Transverse colon (tissue), 4 donors: ENCODE results near the gene GPC2. TPM values are rescaled to one million over a fixed set of nuclear protein-coding genes. Genes with fewer than 3 reads are reported as not detected.
"Not testable (repeated sequence)": the region's sequence is repeated elsewhere in the genome, so short reads cannot be mapped to it uniquely, and the experiment has no call there.

Source experiments
- DNase-seq: peaks from one replicate; pipeline ENCODE4 v3.0.0-alpha.2; 2019
- H3K27ac ChIP-seq, 4 donors: fragments of 200-600 bp; sonication (generic); 2 replicates each; pipeline ENCODE4 v1.5.1; 2016 to 2018; ENCODE audit warnings: inconsistent platforms in 4 of 4
- H3K27me3 ChIP-seq: fragments of 200-600 bp; sonication (generic); 2 replicates; pipeline ENCODE4 v1.5.1; 2017; ENCODE audit warnings: inconsistent platforms
- H3K36me3 ChIP-seq, 4 donors: fragments of 200-600 bp; sonication (generic); 2 replicates each; pipeline ENCODE4 v1.5.1; 2017 to 2019; ENCODE audit warnings: inconsistent platforms in 4 of 4
- H3K4me1 ChIP-seq, 4 donors: fragments of 200-600 bp; sonication (generic); 2 replicates each; pipeline ENCODE4 v1.5.1; 2017 to 2020; ENCODE audit warnings: inconsistent platforms in 4 of 4
- H3K4me3 ChIP-seq, 4 donors: fragments of 200-600 bp; sonication (generic); 1 replicate in 1 of 4; 2 replicates in 3 of 4; pipeline versions ENCODE4 v1.5.1 to v1.6.1; 2017 to 2019; ENCODE audit warnings: inconsistent platforms in 4 of 4
- H3K9me3 ChIP-seq, 2 donors: fragments of 200-600 bp; sonication (generic); 2 replicates each; pipeline ENCODE4 v1.5.1; 2017 to 2019; ENCODE audit warnings: inconsistent platforms in 2 of 2
- CTCF ChIP-seq, 5 experiments: fragments of 200-600 bp in 3 of 5; fragments of 450-650 bp in 2 of 5; sonication (generic) in 3 of 5; IDR thresholded peaks; 1 replicate in 2 of 5; 2 replicates in 3 of 5; pipeline ENCODE4 v1.5.1; 2016 to 2017; ENCODE audit warnings: antibody characterized with exemption in 5 of 5, inconsistent platforms in 3 of 5, mild to moderate bottlenecking in 2 of 5, moderate library complexity in 1 of 5
- EP300 ChIP-seq: sonication (generic); formaldehyde crosslinking; IDR thresholded peaks from one replicate; pipeline ENCODE4 v1.6.1; 2017; ENCODE audit warnings: antibody characterized with exemption, low read depth
- POLR2A ChIP-seq: fragments of 450-650 bp; IDR thresholded peaks from one replicate; pipeline ENCODE4 v1.6.1; 2016; ENCODE audit warnings: antibody characterized with exemption, mild to moderate bottlenecking, moderate library complexity
- POLR2AphosphoS5 ChIP-seq, 3 donors: sonication (generic); formaldehyde crosslinking; IDR thresholded peaks; one replicate each; pipeline ENCODE4 v1.6.1; 2016; ENCODE audit warnings: antibody characterized with exemption in 3 of 3
- WGBS, 2 donors: methylation state at CpG; one replicate each; pipeline ENCODE4 v1.1.5; 2018; ENCODE audit warnings: low coverage in 1 of 2; 5-methylcytosine and 5-hydroxymethylcytosine counted together
- in situ Hi-C, 4 donors: fragments of 200-750 bp; cut with MboI; loops; one replicate each; pipeline versions ENCODE4 v1.15.0 to v1.15.1; 2017; ENCODE audit warnings: low sequenced_read_pairs in 3 of 4, low pct_ligation_motif_present in 1 of 4, low pct_unique_long_range_greater_than_20kb in 1 of 4
- intact Hi-C: fragments of 100-400 bp; cut with DNase I; formaldehyde crosslinking; loops from one replicate; pipeline ENCODE4 v1.15.1; 2023; ENCODE audit warnings: low total_unique reads
- total RNA-seq, 4 donors: library from RNA; depleted of rRNA; stranded (reverse); fragments of >200 nt; gene quantifications; one replicate each; pipeline ENCODE4 v1.1.0, GENCODE V29; 2016

The GPC2 gene
- total RNA-seq, 4 donors from 2014 or later: 3.5 to 17.2 (median 12.5) TPM; not detected in 1

GRCh38 chr7:100221767-100222444, 44.7 kb upstream of the GPC2 start:
- 80 to 90% methylated on average over 2 to 14 of the region's 14 CpGs for WGBS, 2 donors
- peak overlapping the region; percentile 49 to 77 (median 66) for H3K27ac ChIP-seq
- DNase-seq: no peak
- no peak for TF ChIP-seq POLR2AphosphoS5 (IDR thresholded peaks at IDR 0.05)
- no peak for TF ChIP-seq EP300
- no peaks in the 10 kb centered on the region for H3K27me3 ChIP-seq
- intact Hi-C loops (loop anchor here (5.0 kb wide), 1 partner anchor 90 kb away; no protein-coding TSS in a partner anchor), in situ Hi-C loops (no loop called here)
- peak overlapping the region in 1 of 4 donors; percentile 0 for H3K4me3 ChIP-seq
- H3K36me3 ChIP-seq: no peaks in the 10 kb centered on the region
- H3K4me1 ChIP-seq: peaks cover 0 to 3% (median 0%) of the 10 kb centered on the region in 4 donors
- H3K9me3 ChIP-seq: no peaks in the 10 kb centered on the region

- intact Hi-C loops (loop anchor here (5.0 kb wide), 1 partner anchor 89 kb away; no protein-coding TSS in a partner anchor), in situ Hi-C loops (no loop called here)
- DNase-seq: peak; percentile 68
- H3K36me3 ChIP-seq: no peaks in the 10 kb centered on the region
- 71% methylated on average over 5 of the region's 5 CpGs; no CpG with 5 or more reads in 1 of the 2 donors for WGBS, 2 donors
- H3K9me3 ChIP-seq: no peaks in the 10 kb centered on the region
- H3K4me1 ChIP-seq: peaks cover 0 to 6% (median 0%) of the 10 kb centered on the region in 4 donors
- peak overlapping the region; percentile 60 to 77 (median 70) for H3K27ac ChIP-seq
- no peaks in the 10 kb centered on the region for H3K27me3 ChIP-seq
- TF ChIP-seq CTCF (IDR thresholded peaks at IDR 0.05) (no peak), EP300 (no peak), POLR2AphosphoS5 (IDR thresholded peaks at IDR 0.05) (peak in 2 of 3 donors; percentile 36 to 63), POLR2A (peak; percentile 48)
- peak overlapping the region in 1 of 4 donors; percentile 35 for H3K4me3 ChIP-seq
These were observed 44.1 kb upstream of the GPC2 start for GRCh38 chr7:100221231-100221718.

- no peak for TF ChIP-seq CTCF (IDR thresholded peaks at IDR 0.05)
- no peak for TF ChIP-seq EP300
- no peak for TF ChIP-seq POLR2AphosphoS5 (IDR thresholded peaks at IDR 0.05)
- no peak for TF ChIP-seq POLR2A
- WGBS, 2 donors: 74% methylated on average over 21 of the region's 22 CpGs; no CpG with 5 or more reads in 1 of the 2 donors
- peak overlapping the region; percentile 55 to 77 (median 68) for H3K27ac ChIP-seq
- no peaks in the 10 kb centered on the region for H3K27me3 ChIP-seq
- no peaks in the 10 kb centered on the region for H3K36me3 ChIP-seq
- H3K9me3 ChIP-seq: no peaks in the 10 kb centered on the region
- DNase-seq: no peak
- in situ Hi-C loops: no loop called here
- H3K4me3 ChIP-seq: peak overlapping the region in 1 of 4 donors; percentile 35
- H3K4me1 ChIP-seq: peaks cover 0 to 9% (median 0%) of the 10 kb centered on the region in 4 donors
- intact Hi-C loops: loop anchor here (5.0 kb wide), 1 partner anchor 88 kb away; no protein-coding TSS in a partner anchor
These were observed 43.5 kb upstream of the GPC2 start for GRCh38 chr7:100220586-100221230.

- in situ Hi-C loops (loop anchor here in 1 of 4 donors (5.0 kb wide), 1 partner anchor 88 kb away; no protein-coding TSS in a partner anchor), intact Hi-C loops (loop anchor here (5.0 kb wide), 1 partner anchor 88 kb away; no protein-coding TSS in a partner anchor)
- H3K4me3 ChIP-seq: peak within 1 kb of the TSS in 2 of 4 donors; percentile 15 to 35
- peak; percentile 34 for TF ChIP-seq POLR2A
- H3K36me3 ChIP-seq, DNase-seq, H3K27me3 ChIP-seq, H3K9me3 ChIP-seq: not testable (repeated sequence)
- peak within 1 kb of the TSS; percentile 55 to 77 (median 68) for H3K27ac ChIP-seq
- WGBS, 2 donors: 67% methylated on average over 18 of the region's 27 CpGs; no CpG with 5 or more reads in 1 of the 2 donors
- H3K4me1 ChIP-seq: peaks cover 0 to 14% (median 0%) of the 10 kb centered on the region in 4 donors
These were observed 42.8 kb upstream of the GPC2 start, which contains the start of gene PVRIG for GRCh38 chr7:100219801-100220585. Gene PVRIG, plus strand, starts transcription at chr7:100219949. Its CDS starts 22 bp downstream, at chr7:100219971.
